VCaP (cell line): ENCODE measurements around the gene PEMT.

Source experiments
- H3K27ac ChIP-seq: fragments of 450-650 bp; 2 replicates; pipeline ENCODE4 v1.5.1; 2017
- TF ChIP-seq, protein P1 (sequence below): fragments of 450-650 bp; conservative IDR thresholded peaks from 2 replicates; pipeline ENCODE4 v1.5.1; 2017; ENCODE audit warnings: mild to moderate bottlenecking, moderate library complexity

The PEMT gene

GRCh38 chr17:17582372-17582771 lies 9.1 kb downstream of the PEMT start:
- TF ChIP-seq, protein P1, sequence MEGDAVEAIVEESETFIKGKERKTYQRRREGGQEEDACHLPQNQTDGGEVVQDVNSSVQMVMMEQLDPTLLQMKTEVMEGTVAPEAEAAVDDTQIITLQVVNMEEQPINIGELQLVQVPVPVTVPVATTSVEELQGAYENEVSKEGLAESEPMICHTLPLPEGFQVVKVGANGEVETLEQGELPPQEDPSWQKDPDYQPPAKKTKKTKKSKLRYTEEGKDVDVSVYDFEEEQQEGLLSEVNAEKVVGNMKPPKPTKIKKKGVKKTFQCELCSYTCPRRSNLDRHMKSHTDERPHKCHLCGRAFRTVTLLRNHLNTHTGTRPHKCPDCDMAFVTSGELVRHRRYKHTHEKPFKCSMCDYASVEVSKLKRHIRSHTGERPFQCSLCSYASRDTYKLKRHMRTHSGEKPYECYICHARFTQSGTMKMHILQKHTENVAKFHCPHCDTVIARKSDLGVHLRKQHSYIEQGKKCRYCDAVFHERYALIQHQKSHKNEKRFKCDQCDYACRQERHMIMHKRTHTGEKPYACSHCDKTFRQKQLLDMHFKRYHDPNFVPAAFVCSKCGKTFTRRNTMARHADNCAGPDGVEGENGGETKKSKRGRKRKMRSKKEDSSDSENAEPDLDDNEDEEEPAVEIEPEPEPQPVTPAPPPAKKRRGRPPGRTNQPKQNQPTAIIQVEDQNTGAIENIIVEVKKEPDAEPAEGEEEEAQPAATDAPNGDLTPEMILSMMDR = no peak
- no peak overlapping the region for H3K27ac ChIP-seq

DNA sequence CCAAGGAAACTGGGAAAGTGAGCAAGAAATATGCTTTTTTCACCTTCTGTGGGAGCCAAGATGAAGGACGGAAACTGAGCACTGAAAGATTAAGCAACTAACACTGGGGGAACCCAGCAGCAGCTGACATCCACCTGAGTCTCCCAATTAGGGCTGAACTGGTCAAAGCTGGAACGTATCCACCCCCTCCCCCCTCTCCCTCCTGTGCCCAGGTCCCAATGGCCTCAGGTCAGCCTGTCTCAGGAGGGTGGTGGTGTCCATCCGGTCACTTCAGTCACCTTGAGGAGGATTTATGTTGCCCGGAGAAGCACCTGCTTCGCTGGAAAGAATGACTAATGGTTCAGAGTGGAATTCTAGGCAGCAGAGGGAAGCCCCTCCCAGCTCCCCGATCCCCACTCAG lies 10.0 kb downstream of the PEMT start:
- TF ChIP-seq, protein P1 = no peak

GRCh38 chr17:17580662-17581470 lies 10.6 kb downstream of the PEMT start:
- TF ChIP-seq, protein P1 = no peak
- no peak overlapping the region for H3K27ac ChIP-seq

More for the DNA sequence above, 10.0 kb downstream of the PEMT start:
- no peak overlapping the region for H3K27ac ChIP-seq

GRCh38 chr17:17579691-17580090 lies 11.8 kb downstream of the PEMT start:
- no peak overlapping the region for H3K27ac ChIP-seq
- TF ChIP-seq, protein P1 = no peak

- no peak overlapping the region for H3K27ac ChIP-seq
- TF ChIP-seq, protein P1 = no peak
These were observed 14.1 kb downstream of the PEMT start for GRCh38 chr17:17577373-17577772.

DNA sequence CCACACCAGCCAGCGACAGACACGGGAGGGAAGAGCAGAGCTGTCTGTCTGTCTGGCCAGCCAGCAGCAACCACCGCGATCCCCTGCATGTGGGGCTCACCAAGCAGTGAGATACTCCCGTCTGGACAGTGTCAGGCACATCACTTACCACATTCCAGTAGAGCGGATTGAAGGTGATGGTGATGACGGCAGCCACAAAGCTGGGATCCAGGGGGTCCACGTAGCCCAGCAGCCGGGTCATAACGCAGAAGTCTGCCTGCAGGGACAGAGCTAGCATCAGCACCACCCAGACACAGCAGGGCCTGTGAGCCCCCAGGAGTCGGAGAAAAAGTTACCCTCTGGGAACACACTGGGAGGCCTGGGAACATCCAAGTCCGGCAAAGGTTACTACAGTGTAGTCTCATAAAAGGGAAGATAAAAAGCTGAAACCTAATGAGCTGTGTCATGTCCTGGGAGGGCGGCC lies 14.7 kb downstream of the PEMT start:
- H3K27ac ChIP-seq = no peak overlapping the region
- TF ChIP-seq, protein P1 = no peak

GRCh38 chr17:17575360-17576251 lies 15.9 kb downstream of the PEMT start:
- TF ChIP-seq, protein P1 = no peak
- H3K27ac ChIP-seq = no peak overlapping the region
